HepG2 (cell line): ENCODE measurements around the gene KLHL17. TPM values are rescaled to one million over a fixed set of nuclear protein-coding genes. Genes with fewer than 3 reads are reported as not detected.
A peak's percentile ranks its signal among the peaks of the same experiment; 100 is the strongest.

Experiments used
- ASH2L ChIP-seq: fragments of 300-600, 200-600 bp; sonication (generic); IDR thresholded peaks from 2 replicates; pipeline ENCODE4 v1.7.0; 2017; ENCODE audit warnings: low read depth, mild to moderate bottlenecking, moderate library complexity, mixed read lengths, low read length; ENCODE audit not compliant: insufficient read length
- CBX2 ChIP-seq, 2 experiments: fragments of 200-600 bp in 1 of 2; sonication (generic); formaldehyde crosslinking in 1 of 2; IDR thresholded peaks; 2 replicates each; pipeline versions ENCODE4 v1.7.0 to v1.8.1; 2018 to 2022; ENCODE audit warnings: low read depth in 2 of 2, low read length in 1 of 2, mild to moderate bottlenecking in 1 of 2, missing genetic modification reagents in 1 of 2
- E2F2 ChIP-seq: sonication (generic); formaldehyde crosslinking; IDR thresholded peaks from 2 replicates; pipeline ENCODE4 v1.4.0; 2020; ENCODE audit warnings: missing genetic modification reagents, borderline replicate concordance
- E2F5 ChIP-seq: sonication (generic); formaldehyde crosslinking; conservative IDR thresholded peaks from 2 replicates; pipeline ENCODE4 v1.4.0; 2020; ENCODE audit warnings: missing genetic modification reagents
- FOXK2 ChIP-seq: fragments of 450-650 bp; IDR thresholded peaks from 2 replicates; pipeline ENCODE4 v1.6.1; 2016
- GATAD1 ChIP-seq: IDR thresholded peaks from 2 replicates; pipeline ENCODE4 v1.6.1; 2016; ENCODE audit warnings: missing genetic modification reagents, missing compliant biosample characterization
- JUNB ChIP-seq: sonication (generic); formaldehyde crosslinking; IDR thresholded peaks from 2 replicates; pipeline ENCODE4 v1.8.0; 2022; ENCODE audit warnings: missing genetic modification reagents, mild to moderate bottlenecking, borderline replicate concordance
- KDM6A ChIP-seq: IDR thresholded peaks from 2 replicates; pipeline ENCODE4 v1.6.1; 2016; ENCODE audit warnings: low read depth
- KMT2A ChIP-seq: sonication (generic); formaldehyde crosslinking; IDR thresholded peaks from 2 replicates; pipeline ENCODE4 v1.4.0; 2020; ENCODE audit warnings: missing genetic modification reagents
- MTF1 ChIP-seq: sonication (generic); formaldehyde crosslinking; IDR thresholded peaks from 2 replicates; pipeline ENCODE4 v1.5.0; 2020; ENCODE audit warnings: missing genetic modification reagents
- REST ChIP-seq, 2 experiments: IDR thresholded peaks; 2 replicates each; pipeline ENCODE4 v1.6.1; 2011 to 2012; ENCODE audit warnings: low read length in 2 of 2, borderline replicate concordance in 1 of 2, low read depth in 1 of 2, mild to moderate bottlenecking in 1 of 2, moderate library complexity in 1 of 2
- SALL2 ChIP-seq: sonication (generic); formaldehyde crosslinking; IDR thresholded peaks from 2 replicates; pipeline ENCODE4 v1.8.1; 2023; ENCODE audit warnings: mild to moderate bottlenecking, missing genetic modification reagents, inconsistent platforms
- SP2 ChIP-seq: sonication (generic); formaldehyde crosslinking; IDR thresholded peaks from 2 replicates; pipeline ENCODE4 v1.5.1; 2020; ENCODE audit warnings: mild to moderate bottlenecking, missing genetic modification reagents
- SSRP1 ChIP-seq: IDR thresholded peaks from 2 replicates; pipeline ENCODE4 v1.6.1; 2016; ENCODE audit warnings: control low read depth
- ZNF225 ChIP-seq: sonication (generic); formaldehyde crosslinking; IDR thresholded peaks from 2 replicates; pipeline ENCODE4 v1.4.0; 2020; ENCODE audit warnings: mild to moderate bottlenecking, missing genetic modification reagents
- ZNF354B ChIP-seq: sonication (generic); formaldehyde crosslinking; IDR thresholded peaks from 2 replicates; pipeline ENCODE4 v1.8.0; 2022; ENCODE audit warnings: mild to moderate bottlenecking, missing genetic modification reagents
- ZNF556 ChIP-seq: sonication (generic); formaldehyde crosslinking; IDR thresholded peaks from 2 replicates; pipeline ENCODE4 v1.4.0; 2020; ENCODE audit warnings: mild to moderate bottlenecking, missing genetic modification reagents, borderline replicate concordance
- ZNF605 ChIP-seq: sonication (generic); formaldehyde crosslinking; IDR thresholded peaks from 2 replicates; pipeline ENCODE4 v1.8.0; 2022; ENCODE audit warnings: mild to moderate bottlenecking, missing genetic modification reagents
- ZNF615 ChIP-seq: sonication (generic); formaldehyde crosslinking; IDR thresholded peaks from 2 replicates; pipeline ENCODE4 v1.5.0; 2020; ENCODE audit warnings: mild to moderate bottlenecking, missing genetic modification reagents, borderline replicate concordance
- ZNF678 ChIP-seq: sonication (generic); formaldehyde crosslinking; IDR thresholded peaks from 2 replicates; pipeline ENCODE4 v1.4.0; 2020; ENCODE audit warnings: mild to moderate bottlenecking, missing genetic modification reagents
- ZNF704 ChIP-seq: sonication (generic); formaldehyde crosslinking; IDR thresholded peaks from 2 replicates; pipeline ENCODE4 v1.8.1; 2023; ENCODE audit warnings: mild to moderate bottlenecking, inconsistent platforms, moderate library complexity, missing genetic modification reagents, borderline replicate concordance
- polyA plus RNA-seq, 8 experiments: library from polyadenylated mRNA; depleted of rRNA in 3 of 8; stranded (reverse) in 7 of 8; unstranded in 1 of 8; fragments of >200 nt; fragmentation: Illumina TruSeq in 4 of 8; extraction: Trizol in 4 of 8; gene quantifications; 2 replicates each; pipeline versions ENCODE4 v1.2.1 to v1.2.3, GENCODE V29; 2011 to 2016; ENCODE audit warnings: low read depth in 4 of 8, missing spikeins in 1 of 8, mixed read lengths in 1 of 8; ENCODE audit not compliant: insufficient read depth in 1 of 8
- total RNA-seq, 5 experiments: library from RNA; depleted of rRNA; stranded (reverse); fragments of >200 nt; fragmentation: Illumina TruSeq; extraction: Trizol; gene quantifications; 2 replicates each; pipeline ENCODE4 v1.2.3, GENCODE V29; 2016; ENCODE audit warnings: low read depth in 1 of 5

KLHL17 gene
- total and polyA plus RNA-seq, 2 of the 13 experiments (the other 11 are each of a cell fraction or from before 2014, with no cell fraction given) = 9.3 to 24.7 TPM

GRCh38 chr1:966704-967300 is 6.4 kb downstream of the KLHL17 start (continued):
- no peak for TF ChIP-seq ZNF225 (CRISPR knock-in tag)
- TF ChIP-seq E2F5 (CRISPR knock-in tag) = no peak
- no peak for TF ChIP-seq CBX2 (IDR thresholded peaks at IDR 0.05; ENCODE audit: low read depth, low read length)
- no peak for TF ChIP-seq CBX2 (CRISPR knock-in tag; IDR thresholded peaks at IDR 0.05; ENCODE audit: low read depth)
- 0 out of 2 replicates have a peak, but pooled peaks have one; percentile 50 for TF ChIP-seq ZNF556 (CRISPR knock-in tag)
- no peak for TF ChIP-seq ZNF354B (CRISPR knock-in tag)
- no peak for TF ChIP-seq SP2 (CRISPR knock-in tag)
- TF ChIP-seq ZNF704 = no peak
- no peak for TF ChIP-seq KMT2A (CRISPR knock-in tag)
- TF ChIP-seq ZNF678 (CRISPR knock-in tag) = no peak
- TF ChIP-seq SALL2 (CRISPR knock-in tag) = no peak
- TF ChIP-seq KDM6A (CRISPR knock-in tag) = no peak
- TF ChIP-seq E2F2 (CRISPR knock-in tag) = no peak
- no peak for TF ChIP-seq REST (IDR thresholded peaks at IDR 0.05; ENCODE audit: borderline replicate concordance in 1 of 2, low read depth in 1 of 2, low read length in 2 of 2)
- TF ChIP-seq ZNF605 (CRISPR knock-in tag) = 0 out of 2 replicates have a peak, but pooled peaks have one; percentile 59
- no peak for TF ChIP-seq ZNF615 (CRISPR knock-in tag)
- no peak for TF ChIP-seq JUNB (CRISPR knock-in tag)
- TF ChIP-seq ASH2L = peak; percentile 38
- TF ChIP-seq GATAD1 (CRISPR knock-in tag) = 0 out of 2 replicates have a peak, but pooled peaks have one; percentile 22
- TF ChIP-seq SSRP1 (CRISPR knock-in tag) = no peak
- no peak for TF ChIP-seq MTF1 (CRISPR knock-in tag)
- TF ChIP-seq FOXK2 = no peak
